ENCODE results near the gene NINL. TPM values are rescaled to one million over a fixed set of nuclear protein-coding genes. Genes with fewer than 3 reads are reported as not detected.
A peak's percentile ranks its signal among the peaks of the same experiment; 100 is the strongest.

The NINL gene
- total RNA-seq, 1 experiment from 2014 or later = 9.0 TPM

- H3K9me3 ChIP-seq = no peaks in the 10 kb centered on the region
- peak; percentile 91 for DNase-seq
- H3K27me3 ChIP-seq = no peaks in the 10 kb centered on the region
- H3K36me3 ChIP-seq = peaks cover 5% of the 10 kb centered on the region; the same call in 1 of the 2 replicates
- H3K4me3 ChIP-seq = peak within 1 kb of the TSS; percentile 76
Measured at GRCh38 chr20:25407311-25408169, 177.8 kb downstream of the NINL start, which contains the start of gene GINS1. Gene GINS1 (plus strand): TSS chr20:25407673. CDS start chr20:25407821, 148 bp downstream.

Other genes with a start within 250 kb of the NINL start
- gene ABHD12, start 194.7 kb downstream of the NINL start, total RNA-seq (2014; rRNA removed; shearing (Covaris generic); ENCODE audit: low replicate concordance) = 7.1 and 15.9 TPM in 2 replicates
- gene GINS1, start 177.9 kb downstream of the NINL start, total RNA-seq (2014; rRNA removed; shearing (Covaris generic); ENCODE audit: low replicate concordance) = 10.9 and 12.7 TPM in 2 replicates
- gene NANP, start 38.5 kb upstream of the NINL start, total RNA-seq (2014; rRNA removed; shearing (Covaris generic); ENCODE audit: low replicate concordance) = 1.2 and 3.1 TPM in 2 replicates
- 3.7 and 7.8 TPM in 2 replicates for gene ZNF337, start 111.3 kb upstream of the NINL start, total RNA-seq (2014; rRNA removed; shearing (Covaris generic); ENCODE audit: low replicate concordance)